Myocyte (in vitro differentiated cells): Measurements from ENCODE around the gene KCNJ6. TPM values are rescaled to one million over a fixed set of nuclear protein-coding genes. Genes with fewer than 3 reads are reported as not detected.
"Not testable (repeated sequence)": the region's sequence is repeated elsewhere in the genome, so short reads cannot be mapped to it uniquely, and the experiment has no call there.

Experiments
- DNase-seq: peaks from one replicate; pipeline ENCODE4 v3.0.0-alpha.2; 2012; ENCODE audit warnings: low read depth
- total RNA-seq: library from RNA; depleted of rRNA; stranded (reverse); fragments of >200 nt; gene quantifications from 2 replicates; pipeline ENCODE4 v1.2.3, GENCODE V29; 2014

KCNJ6 gene
- total RNA-seq, 1 donor from 2014 or later, result 18.3 TPM

DNA sequence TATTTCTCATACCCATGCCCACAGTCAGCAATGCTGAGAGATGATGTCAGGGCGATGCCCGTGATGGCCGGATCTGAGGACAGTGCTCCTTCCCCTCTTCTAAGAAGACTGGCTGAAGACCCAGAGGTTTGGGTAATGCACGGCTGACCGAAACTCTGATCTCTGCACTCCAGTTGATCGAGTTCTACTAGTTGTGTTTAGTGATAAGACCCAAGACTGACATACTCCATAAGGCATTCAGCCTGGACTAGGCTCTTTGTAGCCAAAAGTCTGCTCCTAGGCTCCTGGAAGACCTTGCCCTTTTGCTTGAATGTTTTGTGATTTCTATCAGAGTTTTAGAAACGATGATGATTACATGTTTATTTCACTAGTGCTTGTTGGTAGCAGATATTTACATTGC, 298.2 kb downstream of the KCNJ6 start:
- DNase-seq, result no peak

DNA sequence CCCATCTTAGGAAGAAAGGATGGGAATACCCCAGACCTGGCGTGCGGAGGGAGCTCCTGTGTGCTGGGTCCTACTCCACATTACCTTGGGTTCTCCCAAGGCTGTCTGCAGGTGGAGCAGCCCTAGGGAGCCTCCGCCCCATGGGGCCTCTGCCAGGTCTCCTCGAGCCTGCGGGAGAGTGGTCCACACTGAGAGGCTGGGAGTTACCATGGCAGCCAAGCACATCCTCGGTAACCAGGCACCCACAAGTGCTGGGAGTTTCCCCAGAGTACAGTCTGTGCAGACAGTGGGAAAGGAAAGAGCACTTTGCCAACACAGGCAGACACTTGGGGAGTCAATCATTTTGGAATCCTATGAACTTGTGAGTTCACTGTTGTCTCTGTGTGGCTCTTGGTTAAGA, 300.3 kb downstream of the KCNJ6 start:
- no peak for DNase-seq

DNA sequence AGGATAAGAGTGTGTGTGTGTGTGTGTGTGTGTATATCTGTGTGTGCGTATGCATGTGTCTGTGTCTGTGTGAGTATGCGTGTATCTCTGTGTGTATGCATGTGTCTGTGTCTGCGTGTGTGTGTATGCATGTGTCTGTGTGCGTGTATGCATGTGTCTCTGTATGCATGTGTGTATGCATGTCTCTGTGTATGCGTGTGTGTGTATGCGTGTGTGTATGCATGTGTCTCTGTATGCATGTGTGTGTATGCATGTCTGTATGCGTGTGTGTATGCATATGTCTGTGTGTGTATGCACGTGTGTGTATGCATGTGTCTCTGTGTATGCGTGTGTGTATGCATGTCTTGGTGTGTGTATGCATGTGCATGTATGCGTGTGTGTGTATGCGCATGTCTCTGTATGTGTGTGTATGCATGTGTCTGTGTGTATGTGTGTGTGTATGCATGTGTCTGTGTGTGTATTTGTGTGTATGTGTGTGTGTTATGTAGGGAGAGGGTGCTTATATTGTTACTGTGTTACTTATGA, 301.8 kb downstream of the KCNJ6 start:
- DNase-seq, result no peak

DNA sequence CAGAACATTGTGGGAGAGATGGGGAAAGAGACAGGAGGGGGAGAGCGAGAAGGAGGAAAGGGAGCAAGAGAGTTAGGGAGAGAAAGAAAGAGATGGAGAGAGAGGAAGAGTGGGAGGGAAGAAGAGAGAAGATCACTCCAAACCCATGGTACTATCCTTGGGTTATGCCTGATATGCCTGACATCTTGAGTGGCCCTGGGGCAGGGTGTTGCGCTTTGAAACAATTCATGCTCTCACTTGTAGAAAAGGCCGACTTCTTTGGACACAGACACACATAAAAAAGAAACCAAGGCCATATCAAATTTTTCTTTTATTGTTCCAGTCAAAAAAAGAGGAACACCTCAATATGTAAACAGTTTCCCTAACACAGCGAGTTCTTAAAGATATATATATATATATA, 309.2 kb downstream of the KCNJ6 start:
- no peak for DNase-seq

DNA sequence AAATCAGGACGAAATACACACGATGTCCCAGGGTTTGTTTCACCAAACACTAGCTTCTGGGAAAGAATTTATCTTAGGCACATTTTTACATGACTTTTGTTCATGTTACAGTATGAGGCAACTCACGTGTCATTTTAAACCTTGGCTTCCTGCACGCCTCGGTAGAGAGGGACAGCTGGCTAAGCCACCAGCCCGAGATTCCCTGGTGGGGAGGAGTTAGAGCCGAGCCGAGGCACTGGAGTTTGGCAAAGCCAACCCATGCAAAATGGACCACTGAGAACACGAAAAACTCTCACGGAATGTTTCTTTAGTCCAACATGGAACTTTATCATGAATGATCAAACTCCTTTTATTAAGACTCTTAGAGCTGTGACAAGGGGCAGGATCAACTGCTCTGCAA, 309.7 kb downstream of the KCNJ6 start:
- DNase-seq, result peak; percentile 81

DNA sequence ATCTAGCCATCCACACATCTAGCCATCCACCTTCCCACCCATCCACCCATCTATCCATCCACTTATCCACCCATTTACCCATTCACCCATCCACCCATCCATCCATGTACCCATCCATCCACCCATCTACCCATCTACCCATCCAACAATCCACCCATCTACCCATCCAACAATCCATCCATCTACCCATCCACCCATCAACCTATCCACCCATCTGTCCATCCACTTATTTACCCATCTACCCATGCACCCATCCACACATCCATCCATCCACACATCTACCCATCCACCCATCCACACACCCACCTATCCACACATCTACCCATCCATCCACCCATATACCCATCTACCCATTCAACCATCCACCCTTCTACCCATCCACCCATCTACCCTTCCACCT, 311.3 kb downstream of the KCNJ6 start:
- DNase-seq, result no peak

DNA sequence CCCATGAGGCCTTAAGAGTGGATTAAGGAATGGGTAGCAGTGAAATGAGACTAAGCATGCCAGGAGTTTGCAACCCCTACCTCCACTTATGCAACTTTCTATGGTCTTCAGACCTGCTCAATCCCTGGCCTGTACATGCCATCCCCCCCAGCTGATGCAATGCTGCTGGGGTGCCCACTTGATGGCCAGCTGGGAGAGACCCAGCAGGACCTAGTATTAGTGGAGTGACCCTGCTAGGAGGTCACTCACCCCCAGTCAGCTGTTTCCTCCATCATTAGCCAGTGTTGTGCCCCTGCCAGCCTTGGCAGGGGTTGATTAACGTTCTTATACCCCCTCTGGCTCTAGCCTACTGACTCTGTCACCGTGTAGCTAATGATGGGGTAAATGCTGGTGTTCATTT, 313.1 kb downstream of the KCNJ6 start:
- DNase-seq, result no peak

DNA sequence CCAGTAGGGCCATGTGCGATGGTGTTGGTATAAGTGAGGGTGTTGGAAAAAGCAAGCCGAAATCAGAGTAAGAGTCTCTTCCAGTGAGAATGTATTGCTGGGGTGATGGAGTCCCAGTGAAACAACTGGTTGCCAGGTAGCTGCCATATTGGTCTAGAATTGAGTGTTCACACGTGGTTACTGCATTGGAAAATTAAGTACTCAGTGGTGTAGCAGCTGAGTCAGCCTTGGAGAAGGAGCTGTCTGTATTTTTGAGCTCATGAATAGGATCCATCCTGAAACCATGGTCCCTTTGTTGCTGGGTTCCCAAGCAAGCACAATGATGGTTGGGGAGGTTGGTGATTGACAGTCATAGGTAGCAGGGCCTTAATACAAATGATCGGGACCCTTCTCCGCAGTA, 314.3 kb downstream of the KCNJ6 start:
- DNase-seq, result peak; percentile 40

DNA sequence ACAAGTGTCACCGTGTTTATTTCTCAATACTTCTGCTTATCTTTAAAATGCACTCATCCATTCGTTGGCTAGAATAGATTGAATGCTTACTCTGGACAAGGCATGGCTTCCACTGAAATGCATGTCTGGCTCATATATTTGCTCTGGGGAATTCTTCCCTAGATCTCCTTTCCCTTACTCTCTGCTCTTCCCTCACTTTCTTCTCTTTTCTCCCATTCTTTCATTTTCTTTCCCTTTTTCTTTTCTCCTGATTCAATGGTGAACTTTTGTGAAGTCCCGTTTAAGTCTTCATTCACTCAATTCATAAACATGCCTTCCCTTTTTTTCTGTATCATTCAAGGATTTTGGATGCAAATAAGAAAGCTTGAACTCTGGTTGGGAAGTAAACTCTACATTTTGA, 315.2 kb downstream of the KCNJ6 start:
- no peak for DNase-seq

DNA sequence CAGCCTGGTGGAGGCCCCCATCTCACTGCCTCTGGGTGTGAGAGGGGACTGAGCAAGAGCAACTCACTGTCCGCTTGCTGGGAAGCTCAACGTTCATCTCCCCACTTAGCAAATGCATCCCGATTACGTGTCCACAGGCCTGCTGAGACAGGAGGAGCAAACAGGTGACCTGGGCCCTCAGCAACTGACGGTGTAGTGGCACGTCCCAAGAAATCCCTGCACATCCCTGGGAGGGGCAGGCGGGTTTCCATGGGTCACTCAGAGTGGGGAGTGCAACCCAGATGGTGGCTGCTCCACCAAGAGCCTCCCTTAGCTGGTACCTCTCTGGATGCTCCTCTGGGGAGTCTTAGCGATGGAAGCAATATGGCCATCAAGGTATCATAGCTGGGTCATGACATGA, 320.3 kb downstream of the KCNJ6 start:
- DNase-seq, result no peak

DNA sequence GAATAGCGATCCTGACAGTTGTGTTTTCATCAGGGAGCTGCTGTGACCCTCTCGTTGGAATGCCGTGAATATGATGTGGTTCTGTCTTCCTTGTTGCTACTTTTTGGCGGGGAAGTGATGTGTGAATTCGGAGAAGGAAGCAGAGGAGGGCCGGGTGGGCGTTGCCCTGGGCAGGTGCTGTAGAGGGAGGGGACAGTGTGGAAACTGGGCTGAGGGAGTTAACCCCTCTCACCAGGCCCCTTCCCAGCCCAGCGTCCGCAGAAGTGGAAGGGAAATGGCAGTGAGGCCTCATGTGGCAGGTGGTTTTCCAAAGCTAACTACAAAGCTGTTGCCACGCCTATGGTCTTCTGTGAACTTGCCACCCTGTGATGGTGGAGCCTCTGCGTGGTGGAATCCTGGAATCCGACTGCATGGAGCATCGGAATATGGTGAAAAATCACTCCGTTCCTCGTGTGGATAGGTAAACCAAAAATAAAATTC, 321.7 kb downstream of the KCNJ6 start:
- DNase-seq, result no peak

DNA sequence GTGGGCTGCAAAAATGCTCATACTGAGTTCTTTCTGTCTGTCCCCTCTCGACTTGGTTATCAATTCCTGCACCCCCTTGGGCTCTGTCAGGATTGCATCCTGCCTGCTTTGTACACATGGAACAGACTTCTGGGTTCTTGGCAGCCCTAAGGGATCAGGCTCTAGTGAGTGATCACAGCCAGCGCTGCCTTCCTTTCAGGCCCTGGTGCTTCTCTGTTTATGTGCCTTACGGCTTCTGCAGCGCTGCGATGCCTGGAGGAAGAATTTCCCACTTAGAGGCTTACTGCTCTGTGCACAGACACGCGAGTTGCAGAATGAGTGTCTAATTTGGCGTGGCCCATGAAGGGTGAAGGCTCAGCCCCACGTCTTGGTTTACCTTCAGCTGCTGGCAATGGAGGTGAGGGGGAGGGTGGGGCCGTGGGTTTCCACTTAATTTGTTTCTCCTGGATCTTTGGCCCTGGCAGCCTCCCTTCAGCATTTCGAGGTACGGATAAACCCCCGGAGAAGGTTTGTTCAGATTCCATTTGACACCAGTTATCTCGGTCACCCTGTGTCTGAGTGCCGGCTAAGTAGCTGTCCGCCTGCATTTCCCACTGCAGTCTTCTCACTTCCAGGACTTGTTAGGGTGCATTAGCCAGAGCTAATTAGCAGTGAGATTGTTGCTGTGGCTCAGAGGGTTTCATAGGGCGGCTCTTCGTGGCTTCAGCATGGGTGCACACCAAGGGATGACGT, 322.4 kb downstream of the KCNJ6 start:
- DNase-seq, result no peak

DNA sequence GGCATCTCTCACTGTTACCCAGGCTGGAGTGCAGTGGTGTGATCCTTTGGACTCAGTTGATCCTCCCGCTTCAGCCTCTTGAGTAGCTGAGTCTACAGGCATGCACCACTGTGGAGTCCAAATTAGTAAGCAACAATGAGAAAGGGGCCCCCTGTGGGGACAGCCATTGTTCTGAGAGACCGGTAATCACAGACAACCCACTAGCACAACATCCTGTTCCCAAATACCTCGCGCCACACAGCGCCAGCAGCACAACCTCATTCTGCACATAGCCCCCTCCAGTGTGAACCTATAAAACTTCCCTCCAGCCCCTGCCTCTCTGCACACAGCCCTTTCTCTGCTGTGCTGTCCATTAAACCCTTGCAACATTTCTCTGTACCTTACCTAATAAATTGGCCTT, 323.2 kb downstream of the KCNJ6 start:
- no peak for DNase-seq

DNA sequence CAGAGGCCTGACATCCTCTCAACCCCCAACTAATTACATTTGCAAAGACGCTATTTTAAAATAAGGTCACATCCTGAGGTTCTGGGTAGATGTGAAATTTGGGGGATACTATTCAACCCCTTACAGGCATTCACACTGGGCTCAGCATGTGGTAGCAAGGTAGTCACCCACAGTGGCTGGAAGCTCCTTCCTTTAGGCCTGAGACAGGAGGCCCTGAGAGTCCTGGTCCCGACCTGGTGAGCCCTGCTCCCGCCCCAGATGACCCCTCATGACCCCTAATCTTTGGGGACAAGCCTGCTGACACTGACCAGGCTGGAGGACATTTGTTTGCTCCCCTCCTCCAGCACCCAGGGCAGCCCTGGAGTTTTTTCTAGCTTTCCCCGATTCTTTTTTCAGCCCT, 323.8 kb downstream of the KCNJ6 start:
- DNase-seq, result no peak

DNA sequence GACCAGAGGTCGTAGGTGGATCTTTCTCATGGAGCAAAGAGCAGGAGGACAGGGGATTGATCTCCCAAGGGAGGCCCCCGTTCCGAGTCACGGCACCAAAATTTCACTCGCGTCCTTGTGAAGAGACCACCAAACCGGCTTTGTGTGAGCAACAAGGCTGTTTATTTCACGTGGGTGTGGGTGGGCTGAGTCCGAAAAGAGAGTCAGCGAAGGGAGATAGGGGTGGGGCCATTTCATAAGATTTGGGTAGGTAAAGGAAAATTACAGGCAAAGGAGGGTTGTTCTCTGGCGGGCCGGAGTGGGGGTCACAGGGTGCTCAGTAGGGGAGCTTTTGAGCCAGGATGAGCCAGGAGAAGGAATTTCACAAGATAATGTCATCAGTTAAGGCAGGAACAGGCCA, 324.3 kb downstream of the KCNJ6 start:
- not testable (repeated sequence) for DNase-seq

DNA sequence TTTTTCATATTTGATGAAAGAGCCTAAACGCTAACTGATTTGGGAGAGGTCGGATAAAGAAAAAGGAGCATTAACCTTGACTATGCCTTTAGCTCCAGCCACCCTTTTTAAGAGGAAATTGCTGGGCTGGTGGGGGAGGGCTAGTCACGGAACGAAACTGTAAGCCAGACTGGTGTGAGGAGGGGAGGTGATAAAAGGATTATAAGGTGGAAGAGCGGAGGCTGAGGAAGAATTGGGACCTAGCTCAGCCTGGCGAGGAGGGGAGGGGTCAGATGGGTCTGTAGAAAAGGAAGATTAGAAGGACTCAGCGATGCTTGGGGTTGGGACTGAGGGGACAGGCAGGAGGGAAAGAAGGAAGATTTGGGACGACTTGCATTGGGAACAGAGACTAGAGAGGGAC, 325.4 kb downstream of the KCNJ6 start:
- not testable (repeated sequence) for DNase-seq

DNA sequence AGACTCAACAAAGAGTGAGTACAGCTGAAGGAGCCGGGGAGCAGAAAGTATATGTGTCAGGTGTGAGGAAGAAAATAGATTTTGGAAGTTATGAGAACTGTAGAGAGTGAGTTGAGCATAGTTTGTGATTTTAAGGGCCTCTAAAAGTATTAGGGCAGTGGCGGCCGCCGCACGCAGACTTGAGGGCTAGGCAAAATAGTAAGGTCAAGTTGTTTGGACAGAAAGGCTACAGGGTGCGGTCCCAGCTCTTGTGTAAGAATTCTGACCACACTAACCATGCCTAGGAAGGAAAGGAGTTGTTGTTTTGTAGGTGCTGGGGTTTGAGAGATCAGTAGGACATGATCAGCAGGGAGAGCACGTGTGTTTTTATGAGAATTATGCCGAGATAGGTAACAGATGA, 327.6 kb downstream of the KCNJ6 start:
- DNase-seq, result not testable (repeated sequence)

DNA sequence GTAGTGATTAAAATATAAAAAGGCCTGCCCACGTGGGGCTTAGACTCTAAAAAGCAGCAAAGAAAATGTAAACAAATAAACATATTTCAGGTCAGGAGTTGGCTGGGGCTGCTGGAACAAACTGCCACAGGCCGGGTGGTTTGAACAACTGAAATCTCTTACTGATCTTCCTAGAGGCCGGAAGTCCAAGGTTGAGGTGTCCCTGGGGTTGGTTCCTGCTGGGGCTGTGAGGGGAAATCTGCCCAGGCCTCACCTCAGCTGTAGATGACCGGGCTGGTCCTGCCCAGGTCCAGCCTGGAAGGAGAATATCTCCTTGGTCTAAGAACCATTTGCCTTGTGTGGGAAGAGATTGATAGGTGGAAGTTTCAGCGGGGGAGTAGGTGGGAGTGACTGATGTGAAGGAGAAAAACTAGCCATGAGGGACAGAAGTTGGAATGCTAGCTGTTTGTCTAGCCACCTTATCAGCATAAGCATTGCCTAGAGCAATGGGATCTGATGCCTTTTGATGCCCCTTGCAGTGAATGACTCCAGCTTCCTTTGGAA, 328.6 kb downstream of the KCNJ6 start:
- no peak for DNase-seq

DNA sequence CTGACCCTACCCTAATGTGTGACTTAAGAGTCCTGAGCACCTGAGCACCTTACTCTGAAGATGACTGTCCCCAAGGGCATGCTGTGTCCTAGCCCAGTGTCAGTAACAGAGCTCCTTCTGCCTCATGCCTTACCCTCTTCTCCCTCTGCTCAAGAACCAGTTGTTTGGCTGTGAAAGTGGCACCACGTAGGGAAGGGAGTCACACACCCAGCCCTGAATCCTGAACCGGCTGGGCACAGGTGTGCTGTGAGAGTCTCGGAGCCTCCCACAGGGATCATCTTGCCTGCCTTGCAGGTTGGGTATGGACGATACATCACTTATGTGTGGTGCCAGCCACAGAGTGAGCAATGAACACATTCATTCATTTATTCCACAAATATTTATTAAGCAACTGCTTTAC, 329.1 kb downstream of the KCNJ6 start:
- no peak for DNase-seq

DNA sequence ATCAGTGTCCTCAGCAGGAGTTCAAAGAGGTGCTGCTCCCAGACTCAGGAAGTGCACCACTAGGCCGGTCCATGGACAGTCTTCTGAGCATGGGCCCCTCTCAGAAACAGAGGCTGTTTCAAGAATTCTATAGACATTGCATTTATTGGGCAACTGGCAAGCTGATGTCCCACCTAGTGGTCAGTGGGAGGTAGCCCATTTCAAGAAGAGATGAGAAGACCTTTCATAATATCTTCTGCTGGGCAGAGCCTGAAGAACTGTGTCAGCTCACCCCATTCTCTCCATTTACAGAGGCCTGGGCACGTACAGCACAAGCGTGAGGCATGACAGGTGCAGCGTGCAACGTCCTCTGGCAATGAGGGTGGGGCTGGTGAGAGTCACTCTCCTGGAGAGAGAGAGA, 333.7 kb downstream of the KCNJ6 start:
- DNase-seq, result peak; percentile 71

DNA sequence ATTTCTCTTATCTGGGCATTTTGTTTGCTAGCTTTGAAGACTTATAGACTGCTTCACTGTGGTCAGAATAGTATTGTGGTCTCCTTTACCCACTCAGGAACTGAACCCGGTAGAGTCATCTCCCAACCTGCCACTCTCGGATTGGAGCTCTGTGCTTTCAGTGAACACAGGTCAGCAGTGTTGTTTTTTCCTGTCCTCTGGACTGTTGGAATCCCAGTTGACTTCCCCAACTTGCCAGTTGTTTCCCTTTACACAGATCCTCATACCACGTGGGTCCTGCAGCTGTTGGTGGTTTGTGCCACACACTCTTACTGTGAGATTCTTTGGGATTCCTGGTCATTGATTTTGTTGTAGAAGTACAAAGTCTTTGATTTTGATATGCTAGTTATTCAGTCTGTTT, 335.6 kb downstream of the KCNJ6 start:
- peak; percentile 98 for DNase-seq

DNA sequence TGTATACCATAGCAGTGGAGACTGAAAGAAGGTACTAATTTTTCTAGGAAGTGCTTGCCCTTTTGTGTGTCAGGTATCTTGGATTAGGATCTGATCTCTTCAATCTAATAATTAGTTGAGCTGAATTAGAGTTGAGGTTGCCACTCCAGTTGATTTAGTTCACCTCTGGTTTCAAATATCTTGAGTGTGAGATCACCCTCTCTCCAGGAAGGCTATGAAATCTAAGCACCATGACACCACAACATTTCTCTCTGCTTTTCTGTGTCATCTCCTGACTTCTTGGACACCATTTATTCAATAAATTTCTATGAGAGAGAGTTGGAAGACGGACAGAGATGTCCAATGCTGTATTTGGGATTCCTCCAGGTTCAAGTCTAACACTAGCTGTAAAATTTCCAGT, 336.9 kb downstream of the KCNJ6 start:
- peak; percentile 53 for DNase-seq
